NT2/D1 (cell line): Measurements from ENCODE around the gene NPAS3.

ENCODE experiments used
- SUZ12 ChIP-seq: IDR thresholded peaks from 2 replicates; pipeline ENCODE4 v1.6.1; 2011; ENCODE audit not compliant: insufficient read length, insufficient read depth; ENCODE audit errors: extremely low read depth
- YY1 ChIP-seq: IDR thresholded peaks from 2 replicates; pipeline ENCODE4 v1.6.1; 2011; ENCODE audit not compliant: insufficient read length, insufficient read depth
- ZNF274 ChIP-seq: IDR thresholded peaks from 2 replicates; pipeline ENCODE4 v1.6.1; 2011; ENCODE audit warnings: mild to moderate bottlenecking, low read depth, low read length

- TF ChIP-seq SUZ12 (no peak), ZNF274 (no peak), YY1 (no peak)
These were observed 454.7 kb downstream of the NPAS3 start for GRCh38 chr14:33393231-33393894.
